CD14-positive monocyte (primary cell): ENCODE measurements around the gene TEAD1. TPM values are rescaled to one million over a fixed set of nuclear protein-coding genes. Genes with fewer than 3 reads are reported as not detected.

Source experiments
- DNase-seq, 3 donors: peaks; one replicate each; pipeline ENCODE4 v3.0.0-alpha.2; 2011 to 2022
- H2AFZ ChIP-seq: 2 replicates; pipeline ENCODE4 v1.6.0; 2012; ENCODE audit warnings: mild to moderate bottlenecking, low read depth, low read length, inconsistent platforms; ENCODE audit not compliant: insufficient read depth, poor library complexity, severe bottlenecking
- H3K27ac ChIP-seq, 2 donors: 1 replicate in 1 of 2; 2 replicates in 1 of 2; pipeline ENCODE4 v1.5.1; 2012 to 2013; ENCODE audit warnings: low read length in 2 of 2, control low read depth in 1 of 2, inconsistent platforms in 1 of 2, low read depth in 1 of 2, mild to moderate bottlenecking in 1 of 2
- H3K27me3 ChIP-seq, 2 donors: one replicate each; pipeline versions ENCODE4 v1.6.0 to v1.6.1; 2011 to 2013; ENCODE audit warnings: low read length in 2 of 2; ENCODE audit not compliant: control insufficient read depth in 2 of 2, insufficient read depth in 2 of 2
- H3K36me3 ChIP-seq, 2 donors: replicated peaks in 1 of 2; 1 replicate in 1 of 2; 2 replicates in 1 of 2; pipeline versions ENCODE4 v1.5.1 to v1.6.1; 2012 to 2013; ENCODE audit warnings: low read length in 2 of 2, control low read depth in 1 of 2, inconsistent platforms in 1 of 2, mild to moderate bottlenecking in 1 of 2; ENCODE audit not compliant: insufficient read depth in 2 of 2, control insufficient read depth in 1 of 2
- H3K4me1 ChIP-seq, 2 donors: 1 replicate in 1 of 2; 2 replicates in 1 of 2; pipeline versions ENCODE4 v1.5.1 to v1.6.1; 2012 to 2013; ENCODE audit warnings: low read length in 2 of 2, control low read depth in 1 of 2, inconsistent platforms in 1 of 2, mild to moderate bottlenecking in 1 of 2, moderate library complexity in 1 of 2; ENCODE audit not compliant: insufficient read depth in 2 of 2, control insufficient read depth in 1 of 2
- H3K4me2 ChIP-seq: replicated peaks from 2 replicates; pipeline ENCODE3; 2012; ENCODE audit warnings: low read length, moderate library complexity, mild to moderate bottlenecking; ENCODE audit not compliant: poor library complexity, severe bottlenecking; ENCODE audit errors: extremely low read depth
- H3K4me3 ChIP-seq, 3 experiments: fragments of 200-600 bp in 1 of 3; sonication (generic) in 1 of 3; replicated peaks in 1 of 3; 1 replicate in 2 of 3; 2 replicates in 1 of 3; pipeline ENCODE4 v1.5.1; 2011 to 2013; ENCODE audit warnings: low read length in 3 of 3, mild to moderate bottlenecking in 3 of 3, control low read depth in 2 of 3, low read depth in 2 of 3, inconsistent platforms in 1 of 3, moderate library complexity in 1 of 3
- H3K79me2 ChIP-seq: 2 replicates; pipeline ENCODE4 v1.6.0; 2012; ENCODE audit warnings: mild to moderate bottlenecking, control low read depth, inconsistent platforms, low read length, moderate library complexity; ENCODE audit not compliant: insufficient read depth
- H3K9ac ChIP-seq: 2 replicates; pipeline ENCODE4 v1.6.0; 2017; ENCODE audit warnings: low read length, mild to moderate bottlenecking; ENCODE audit not compliant: insufficient read depth, poor library complexity, severe bottlenecking
- H3K9me3 ChIP-seq, 2 donors: replicated peaks in 1 of 2; 1 replicate in 1 of 2; 2 replicates in 1 of 2; pipeline versions ENCODE4 v1.5.1 to v1.6.1; 2012 to 2013; ENCODE audit warnings: low read length in 2 of 2, control low read depth in 1 of 2; ENCODE audit not compliant: control insufficient read depth in 1 of 2, insufficient read depth in 1 of 2
- H4K20me1 ChIP-seq: 2 replicates; pipeline ENCODE4 v1.6.0; 2012; ENCODE audit warnings: mild to moderate bottlenecking, low read length, control low read depth, moderate library complexity; ENCODE audit not compliant: insufficient read depth
- H3K27ac Mint-ChIP-seq, 7 donors: one replicate each; pipeline ENCODE4 v1.8.0; 2020; ENCODE audit warnings: mild to moderate bottlenecking in 7 of 7, mixed read lengths in 7 of 7, moderate library complexity in 6 of 7, inconsistent platforms in 2 of 7
- H3K27me3 Mint-ChIP-seq, 3 donors: one replicate each; pipeline ENCODE4 v1.8.0; 2021 to 2022; ENCODE audit warnings: low read depth in 3 of 3, mild to moderate bottlenecking in 3 of 3, mixed read lengths in 3 of 3, moderate library complexity in 3 of 3, inconsistent platforms in 1 of 3
- H3K36me3 Mint-ChIP-seq, 2 donors: one replicate each; pipeline ENCODE4 v1.8.0; 2020; ENCODE audit warnings: mixed read lengths in 2 of 2, inconsistent platforms in 1 of 2, mild to moderate bottlenecking in 1 of 2
- H3K4me1 Mint-ChIP-seq: one replicate; pipeline ENCODE4 v1.8.0; 2020; ENCODE audit warnings: mild to moderate bottlenecking, mixed read lengths
- H3K4me3 Mint-ChIP-seq, 2 donors: one replicate each; pipeline ENCODE4 v1.8.0; 2020; ENCODE audit warnings: mild to moderate bottlenecking in 2 of 2, mixed read lengths in 2 of 2, moderate library complexity in 1 of 2
- H3K9me3 Mint-ChIP-seq, 7 donors: one replicate each; pipeline ENCODE4 v1.8.0; 2020 to 2022; ENCODE audit warnings: mixed read lengths in 7 of 7, mild to moderate bottlenecking in 6 of 7, moderate library complexity in 6 of 7, inconsistent platforms in 2 of 7
- CTCF ChIP-seq: fragments of 200-600 bp; IDR thresholded peaks from one replicate; pipeline ENCODE4 v1.8.0; 2022; ENCODE audit warnings: antibody characterized with exemption, mild to moderate bottlenecking
- WGBS: methylation state at CpG from one replicate; pipeline ENCODE4 v1.1.5; 2013; ENCODE audit warnings: missing lambda C conversion rate; ENCODE audit not compliant: insufficient coverage; 5-methylcytosine and 5-hydroxymethylcytosine counted together
- intact Hi-C, 2 donors: fragments of 100-400 bp; cut with micrococcal nuclease; formaldehyde crosslinking; loops; one replicate each; pipeline versions ENCODE4 v1.15.0 to v1.15.1; 2023
- polyA plus RNA-seq, 3 donors: library from polyadenylated mRNA; depleted of rRNA in 1 of 3; unstranded in 2 of 3; stranded (reverse) in 1 of 3; fragments of 300-500 nt in 2 of 3; fragments of >200 nt in 1 of 3; fragmentation: Illumina TruSeq in 2 of 3; gene quantifications; 1 replicate in 2 of 3; 2 replicates in 1 of 3; pipeline ENCODE4 v1.2.3, GENCODE V29; 2012 to 2021

Gene TEAD1
- polyA plus RNA-seq, 3 donors, result not detected

GRCh38 chr11:12646478-12646877, 27.7 kb upstream of the TEAD1 start:
- H3K79me2 ChIP-seq, result no peaks in the 10 kb centered on the region
- H4K20me1 ChIP-seq, result no peaks in the 10 kb centered on the region
- no CpG with 5 or more reads among the region's 2 CpGs for WGBS

GRCh38 chr11:12653729-12654128, 20.5 kb upstream of the TEAD1 start:
- H3K4me2 ChIP-seq, result no peak overlapping the region
- TF ChIP-seq CTCF, result no peak
- no peaks in the 10 kb centered on the region for H3K36me3 ChIP-seq
- Mint-ChIP-seq H3K9me3 (peaks cover 0 to 13% (median 8%) of the 10 kb centered on the region in 7 donors), H3K27ac (no peak overlapping the region), H3K4me3 (no peak overlapping the region), H3K4me1 (no peaks in the 10 kb centered on the region), H3K27me3 (peaks cover 1 to 8% (median 4%) of the 10 kb centered on the region in 3 donors), H3K36me3 (no peaks in the 10 kb centered on the region)
- intact Hi-C loops, result no loop called here
- no peak overlapping the region for H3K27ac ChIP-seq
- no peak overlapping the region for H3K9ac ChIP-seq
- no peaks in the 10 kb centered on the region for H3K27me3 ChIP-seq
- DNase-seq, result no peak
- H3K4me1 ChIP-seq, result no peaks in the 10 kb centered on the region
- WGBS, result 95% methylated on average over 3 of the region's 7 CpGs
- no peak overlapping the region for H3K4me3 ChIP-seq
- no peaks in the 10 kb centered on the region for H3K79me2 ChIP-seq
- peaks cover 0 to 5% of the 10 kb centered on the region in 2 donors for H3K9me3 ChIP-seq
- H4K20me1 ChIP-seq, result no peaks in the 10 kb centered on the region
- H2AFZ ChIP-seq, result no peak overlapping the region

More at GRCh38 chr11:12646478-12646877, 27.7 kb upstream of the TEAD1 start:
- intact Hi-C loops, result no loop called here
- Histone ChIP-seq H3K27me3 (no peaks in the 10 kb centered on the region), H3K9ac (no peak overlapping the region), H3K4me1 (no peaks in the 10 kb centered on the region), H3K27ac (no peak overlapping the region), H2AFZ (no peak overlapping the region), H3K36me3 (no peaks in the 10 kb centered on the region), H3K9me3 (no peaks in the 10 kb centered on the region), H3K4me3 (no peak overlapping the region), H3K4me2 (no peak overlapping the region)
- Mint-ChIP-seq H3K9me3 (peaks cover 0 to 3% (median 1%) of the 10 kb centered on the region in 7 donors), H3K27me3 (peaks cover 3 to 9% (median 5%) of the 10 kb centered on the region in 3 donors), H3K4me3 (no peak overlapping the region), H3K27ac (no peak overlapping the region), H3K4me1 (no peaks in the 10 kb centered on the region), H3K36me3 (no peaks in the 10 kb centered on the region)
- DNase-seq, result no peak
- no peak for TF ChIP-seq CTCF
